Measurements from ENCODE around the gene STEAP3.

Gene STEAP3

GRCh38 chr2:119221609-119222008 lies 2.0 kb upstream of the STEAP3 start:
- no peak overlapping the region for H3K27ac ChIP-seq
- no peak for TF ChIP-seq CTCF (IDR thresholded peaks at IDR 0.05)
- no peak for TF ChIP-seq ZFX (IDR thresholded peaks at IDR 0.05; ENCODE audit: borderline replicate concordance)

- no peak overlapping the region for H3K27ac ChIP-seq
- TF ChIP-seq CTCF (IDR thresholded peaks at IDR 0.05) (no peak), ZFX (IDR thresholded peaks at IDR 0.05; ENCODE audit: borderline replicate concordance) (no peak)
These were observed 1.4 kb upstream of the STEAP3 start for GRCh38 chr2:119222213-119222612.

GRCh38 chr2:119222863-119223520 lies 642 bp upstream of the STEAP3 start:
- no peak for TF ChIP-seq ZFX (IDR thresholded peaks at IDR 0.05; ENCODE audit: borderline replicate concordance)
- TF ChIP-seq CTCF (IDR thresholded peaks at IDR 0.05), result no peak
- H3K27ac ChIP-seq, result no peak overlapping the region

- H3K27ac ChIP-seq, result no peak overlapping the region
These were observed 914 bp downstream of the STEAP3 start for GRCh38 chr2:119224391-119225104.

GRCh38 chr2:119225105-119225865 lies 1.7 kb downstream of the STEAP3 start:
- no peak for TF ChIP-seq CTCF (IDR thresholded peaks at IDR 0.05)
- TF ChIP-seq ZFX (IDR thresholded peaks at IDR 0.05; ENCODE audit: borderline replicate concordance), result no peak
- H3K27ac ChIP-seq, result no peak overlapping the region

More at GRCh38 chr2:119224391-119225104, 914 bp downstream of the STEAP3 start:
- TF ChIP-seq CTCF (IDR thresholded peaks at IDR 0.05) (no peak), ZFX (IDR thresholded peaks at IDR 0.05; ENCODE audit: borderline replicate concordance) (no peak)

GRCh38 chr2:119225926-119226325 lies 2.3 kb downstream of the STEAP3 start:
- TF ChIP-seq CTCF (IDR thresholded peaks at IDR 0.05) (no peak), ZFX (IDR thresholded peaks at IDR 0.05; ENCODE audit: borderline replicate concordance) (no peak)
- no peak overlapping the region for H3K27ac ChIP-seq

Data from 22Rv1 (cell line).